ENCODE measurements around the gene LYZL6.
A peak's percentile ranks its signal among the peaks of the same experiment; 100 is the strongest.
"Not testable (repeated sequence)": the region's sequence is repeated elsewhere in the genome, so short reads cannot be mapped to it uniquely, and the experiment has no call there.

LYZL6 gene

DNA sequence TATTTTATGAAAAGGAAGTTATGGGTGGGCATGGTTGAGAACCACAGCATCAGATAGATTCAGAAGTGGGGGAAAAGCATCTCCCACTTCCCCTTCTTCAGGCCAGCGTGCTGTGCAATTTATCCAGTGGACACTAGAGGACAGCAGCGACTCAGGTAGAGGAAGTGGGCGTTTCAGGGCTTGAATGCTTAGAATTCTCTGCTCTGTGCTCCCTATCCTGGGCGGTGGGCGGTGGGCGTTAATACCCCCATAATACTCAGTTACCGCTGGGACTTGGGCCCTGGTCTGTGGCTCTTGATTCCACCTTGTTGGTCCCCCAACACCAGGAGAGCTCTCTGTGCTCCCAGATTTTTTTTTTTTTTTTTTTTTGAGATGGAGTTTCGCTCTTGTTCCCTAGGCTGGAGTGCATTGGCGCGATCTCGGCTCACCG lies 3.7 kb upstream of the LYZL6 start:
- DNase-seq (ENCODE audit: low spot score) (peak; percentile 25), FAIRE-seq (no peak)

DNA sequence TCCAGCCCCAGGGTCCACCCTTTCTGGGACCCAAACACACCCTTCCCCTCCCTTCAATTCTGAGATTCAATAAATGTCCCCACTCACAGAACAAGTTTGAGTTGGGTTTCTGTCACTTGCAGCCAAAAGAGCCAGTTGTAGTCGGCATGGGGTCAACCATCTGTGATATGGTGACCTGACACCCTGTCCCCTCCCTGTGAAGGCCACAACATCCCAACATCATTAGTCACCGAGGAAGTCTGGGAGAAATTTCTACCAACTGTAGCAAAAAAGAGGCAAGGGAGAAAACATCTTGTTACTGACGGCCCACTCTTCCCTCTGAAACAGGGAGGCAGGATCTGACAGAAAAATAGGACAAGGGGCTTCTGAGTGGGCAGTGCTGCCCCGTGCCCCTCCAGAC lies 638 bp upstream of the LYZL6 start:
- no peak for FAIRE-seq

DNA sequence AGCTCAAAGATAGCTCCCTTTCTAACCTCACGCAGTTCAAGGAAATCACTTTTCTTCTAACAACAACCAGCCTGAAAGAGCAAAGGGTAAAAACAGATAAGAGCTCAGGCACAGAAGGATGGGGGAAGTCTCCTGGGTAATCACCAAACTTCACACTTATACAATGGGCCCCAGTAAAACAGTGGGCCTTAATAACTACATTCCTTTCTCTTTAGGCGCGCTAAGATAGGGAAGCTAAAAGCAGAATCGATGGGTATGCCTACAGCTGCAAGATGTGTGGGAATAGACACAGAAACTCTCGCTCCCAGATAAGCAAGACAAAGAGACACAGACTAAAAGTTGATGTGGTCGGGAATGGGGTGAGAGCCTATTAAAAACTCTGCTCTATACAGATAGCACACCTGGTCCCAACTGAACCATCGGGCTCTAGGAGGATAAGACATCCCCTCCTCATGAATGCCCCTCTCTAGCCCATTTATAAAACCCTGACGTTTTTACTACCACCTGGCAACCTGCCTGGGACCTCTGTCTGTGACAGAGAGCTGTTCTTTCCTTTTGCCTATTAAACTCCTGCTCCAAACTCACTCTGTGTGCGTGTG lies 826 bp downstream of the LYZL6 start:
- DNase-seq (ENCODE audit: low spot score) (no peak), FAIRE-seq (no peak)

More for the DNA sequence above, 638 bp upstream of the LYZL6 start:
- peak; percentile 21 for DNase-seq (ENCODE audit: low spot score)

DNA sequence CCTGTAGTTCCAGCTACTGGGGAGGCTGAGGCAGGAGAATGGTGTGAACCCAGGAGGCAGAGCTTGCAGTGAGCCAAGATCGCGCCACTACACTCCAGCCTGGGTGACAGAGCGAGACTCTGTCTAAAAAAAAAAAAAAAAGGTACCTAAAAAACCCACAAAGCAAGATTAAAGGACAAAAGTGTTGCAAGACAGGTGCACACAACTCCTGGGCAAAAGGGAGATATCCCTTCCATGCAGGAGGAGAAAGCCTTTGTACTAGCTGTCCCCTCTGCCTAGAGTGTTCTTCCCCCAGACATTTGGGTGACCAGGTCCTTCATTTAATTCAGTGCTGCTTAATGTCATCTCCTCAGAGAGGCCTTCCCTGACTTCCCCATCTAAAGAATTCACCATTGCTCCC lies 5.0 kb downstream of the LYZL6 start:
- not testable (repeated sequence) for DNase-seq (ENCODE audit: low spot score); FAIRE-seq

DNA sequence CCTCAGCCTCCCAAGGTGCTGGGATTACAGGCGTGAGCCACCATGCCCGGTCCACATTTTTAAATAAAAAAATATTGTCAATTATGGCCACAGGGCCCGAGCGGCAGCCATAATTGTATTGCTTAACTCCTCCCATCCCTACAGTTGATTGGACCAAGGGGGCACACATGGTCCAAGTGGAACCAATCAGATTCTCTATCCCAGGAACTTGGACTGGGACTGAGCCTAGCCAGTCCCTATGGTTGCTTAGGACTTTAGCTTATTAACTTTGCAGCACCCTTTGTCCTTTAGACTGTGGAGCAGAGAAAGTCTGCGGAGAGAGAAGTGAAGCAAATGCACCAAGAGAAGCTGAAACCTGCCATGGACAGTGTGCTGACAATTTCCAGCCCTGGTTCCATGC lies 7.5 kb downstream of the LYZL6 start:
- FAIRE-seq (no peak), DNase-seq (ENCODE audit: low spot score) (no peak)

DNA sequence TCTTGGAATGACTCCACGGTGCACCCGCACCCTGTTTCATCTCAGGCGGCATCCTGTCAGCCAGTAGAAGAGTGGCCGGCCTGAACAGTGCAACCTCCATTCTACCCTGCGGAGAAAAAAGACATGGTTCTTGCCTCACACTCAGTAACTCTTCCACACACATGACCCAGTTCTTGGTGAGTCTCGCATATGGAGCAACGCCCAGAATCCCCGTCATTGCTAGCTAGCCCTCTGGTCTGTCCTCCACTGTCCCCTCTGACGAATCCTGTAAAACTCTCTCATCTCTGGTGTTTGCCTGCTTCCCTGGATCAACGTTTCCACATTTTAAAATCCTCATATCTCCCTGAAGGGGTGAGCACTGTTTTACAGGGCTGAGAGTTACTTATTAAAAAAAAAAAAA lies 8.8 kb downstream of the LYZL6 start:
- FAIRE-seq (no peak), DNase-seq (ENCODE audit: low spot score) (no peak)

DNA sequence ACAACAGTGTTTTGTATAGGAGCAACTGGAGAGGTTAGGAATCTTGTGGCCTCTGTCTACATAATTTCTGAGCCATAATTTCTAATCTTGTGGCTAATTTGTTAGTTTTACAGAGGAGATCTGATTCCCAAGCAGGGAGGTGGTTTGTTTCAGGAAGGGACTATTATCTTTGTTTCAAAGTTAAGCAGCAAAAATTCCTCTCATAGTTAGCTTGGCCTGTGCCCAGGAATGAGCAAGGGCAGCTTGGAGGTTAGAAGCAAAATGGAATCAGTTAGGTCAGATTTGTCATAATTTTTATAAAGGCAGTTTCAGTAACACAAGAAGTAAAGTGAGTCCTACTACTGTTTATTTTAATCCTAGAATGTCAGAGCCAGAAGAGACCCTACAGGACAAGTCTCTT lies 10.9 kb downstream of the LYZL6 start:
- DNase-seq (ENCODE audit: low spot score) (no peak), FAIRE-seq (no peak)

DNA sequence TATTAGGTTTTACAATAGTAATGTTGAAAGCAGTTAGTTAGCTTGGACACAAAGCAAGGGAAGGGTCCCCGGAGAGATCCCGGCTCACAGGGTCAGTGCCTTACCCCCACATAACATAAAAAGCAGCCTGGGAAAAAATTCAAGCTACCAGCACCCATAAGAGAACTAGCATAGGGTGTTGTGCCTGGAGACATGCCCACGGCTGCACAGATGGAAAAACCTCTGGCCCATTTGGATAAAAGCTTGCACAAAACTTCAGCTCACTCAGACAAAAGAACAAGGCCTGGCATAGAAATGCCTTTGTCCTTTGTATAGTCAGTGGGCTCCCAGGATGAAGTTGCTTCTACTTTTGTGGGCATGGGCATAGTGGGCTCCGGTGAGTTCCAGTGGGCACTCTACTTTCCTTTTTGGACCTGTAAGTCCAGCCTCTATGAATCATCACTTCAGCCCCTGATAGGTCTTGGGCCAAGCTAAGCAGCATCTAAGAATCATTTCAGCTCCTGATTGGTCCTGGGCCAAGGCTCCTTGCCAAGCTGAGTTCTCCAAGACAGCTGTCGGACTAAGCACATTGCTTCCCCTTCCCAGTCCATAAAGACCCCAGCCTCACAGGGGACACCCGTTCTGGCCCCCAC lies 11.6 kb downstream of the LYZL6 start:
- FAIRE-seq (no peak), DNase-seq (ENCODE audit: low spot score) (no peak)

DNA sequence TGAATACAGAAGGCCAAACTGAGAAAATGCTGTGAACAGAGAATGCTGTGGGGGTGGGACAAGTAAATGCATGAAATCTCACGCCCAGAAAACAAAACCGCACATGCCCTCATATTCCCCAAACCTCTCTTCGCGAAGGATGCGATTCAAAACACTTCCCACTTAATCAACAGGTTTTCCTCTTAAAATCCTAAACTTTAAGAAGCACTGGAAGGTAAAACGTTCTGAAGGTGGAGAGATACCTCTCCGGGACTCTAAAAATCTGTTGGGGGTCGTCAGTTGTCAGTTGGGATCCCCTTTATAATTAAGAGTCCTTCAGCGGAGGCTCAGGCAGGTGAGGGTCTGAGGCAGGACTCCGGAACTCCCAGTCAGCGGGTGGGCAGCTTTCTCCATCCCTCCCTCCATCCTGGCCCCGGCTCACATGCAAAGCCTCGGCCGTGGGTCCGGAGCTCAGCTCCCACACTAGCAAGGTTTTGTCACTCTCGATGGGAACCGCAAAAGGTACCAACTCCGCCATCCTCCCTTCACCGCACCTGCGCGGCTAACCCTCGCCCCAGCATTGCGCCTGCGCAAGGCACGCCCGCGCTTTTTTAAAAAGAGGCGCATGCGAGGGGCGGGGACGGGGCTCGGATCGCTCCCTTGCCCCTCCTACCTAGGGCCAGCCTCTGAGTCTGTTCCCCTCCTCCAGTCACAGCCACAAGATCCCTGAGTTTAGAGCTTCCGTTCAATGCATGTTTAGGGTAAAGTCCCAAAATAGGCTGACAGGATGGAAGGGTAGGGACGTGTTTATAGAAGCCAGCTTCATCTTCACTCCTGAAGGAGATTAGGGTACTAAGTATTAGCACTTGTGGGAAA lies 13.1 kb downstream of the LYZL6 start, which contains the start of gene RDM1:
Gene RDM1 (minus strand): TSS at position 563 of the 855 bp plus-strand sequence. CDS start 46 bp downstream, at position 517.
- peak; percentile 55 for DNase-seq (ENCODE audit: low spot score)
- FAIRE-seq: no peak

DNA sequence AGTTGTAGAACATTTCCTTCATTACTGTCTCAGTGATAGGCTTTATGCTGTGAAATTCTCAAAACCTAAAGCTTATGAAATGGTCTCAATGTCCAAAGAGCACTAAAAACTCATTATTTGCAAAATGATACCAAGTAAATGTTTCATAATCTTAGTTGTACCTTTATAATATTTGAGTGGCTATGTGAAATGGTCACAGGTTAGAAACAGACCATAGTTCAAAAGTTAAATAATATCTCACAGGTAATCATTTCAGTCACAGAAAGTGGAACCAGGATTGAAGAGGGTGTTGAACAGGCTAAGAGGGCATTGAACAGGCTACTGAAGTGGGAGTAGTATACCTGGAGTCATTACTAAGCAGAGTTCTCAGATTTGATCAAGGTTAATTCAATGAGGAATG lies 15.8 kb downstream of the LYZL6 start:
- DNase-seq (ENCODE audit: low spot score) (no peak), FAIRE-seq (no peak)

DNA sequence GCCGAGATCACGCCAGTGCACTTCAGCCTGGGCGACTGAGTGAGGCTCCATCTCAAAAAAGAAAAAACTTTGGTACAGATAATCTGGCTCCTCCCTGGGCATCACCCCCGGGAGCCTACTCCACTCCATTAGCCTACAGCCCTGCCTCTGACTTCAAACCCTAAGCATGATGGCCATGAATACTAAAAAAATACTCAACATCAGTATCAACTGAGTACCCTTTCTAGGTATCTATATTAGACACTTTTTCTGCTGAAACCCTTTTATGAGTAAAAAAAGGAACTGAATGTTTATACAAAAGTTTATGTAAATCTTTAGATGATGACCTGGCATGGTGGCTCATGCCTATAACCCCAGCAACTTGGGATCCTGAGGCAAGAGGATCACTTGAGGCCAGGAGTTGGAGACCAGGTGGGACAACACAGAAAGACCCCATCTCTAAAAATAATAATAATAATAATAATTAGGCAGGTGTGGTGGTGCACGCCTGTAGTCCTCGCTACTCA lies 19.9 kb downstream of the LYZL6 start:
- FAIRE-seq (no peak), DNase-seq (ENCODE audit: low spot score) (no peak)

DNA sequence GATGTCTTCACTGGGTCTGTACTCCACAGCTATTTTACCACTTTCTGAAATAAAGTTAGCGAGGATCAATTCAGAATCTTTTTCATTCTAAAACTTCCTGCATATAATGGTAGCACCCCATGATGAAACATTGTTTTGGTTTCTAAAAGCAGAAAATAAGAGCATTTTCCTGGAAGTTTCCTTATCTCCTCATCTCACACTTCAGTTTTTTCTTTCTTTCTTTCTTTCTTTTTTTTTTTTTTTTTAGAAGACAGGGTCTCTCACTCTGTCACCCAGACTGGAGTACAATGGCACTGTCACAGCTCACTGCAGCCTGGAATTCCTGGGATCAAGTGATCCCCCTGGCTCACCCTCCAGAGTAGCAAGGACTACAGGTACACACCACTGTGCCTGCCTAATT lies 23.3 kb downstream of the LYZL6 start:
- DNase-seq (ENCODE audit: low spot score): no peak
- no peak for FAIRE-seq

DNA sequence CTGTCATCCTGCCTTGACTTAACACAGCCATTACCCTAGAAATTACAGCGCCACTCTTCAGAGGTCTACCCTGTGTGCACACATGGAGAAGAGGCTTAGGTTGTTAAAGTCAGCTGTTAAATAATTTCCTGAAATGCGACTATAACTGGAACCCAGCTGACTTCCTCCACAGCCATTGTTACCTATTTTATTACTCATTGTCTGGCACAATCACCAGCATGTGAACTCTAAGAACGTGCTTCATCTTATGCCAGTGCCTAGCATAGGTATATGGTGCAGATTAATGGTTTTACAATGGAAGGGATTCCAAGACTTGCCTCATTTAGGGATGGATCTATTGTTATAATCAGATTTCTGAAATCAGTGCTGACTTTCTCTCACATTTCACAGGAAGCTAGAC lies 24.8 kb downstream of the LYZL6 start:
- FAIRE-seq (no peak), DNase-seq (ENCODE audit: low spot score) (no peak)

DNA sequence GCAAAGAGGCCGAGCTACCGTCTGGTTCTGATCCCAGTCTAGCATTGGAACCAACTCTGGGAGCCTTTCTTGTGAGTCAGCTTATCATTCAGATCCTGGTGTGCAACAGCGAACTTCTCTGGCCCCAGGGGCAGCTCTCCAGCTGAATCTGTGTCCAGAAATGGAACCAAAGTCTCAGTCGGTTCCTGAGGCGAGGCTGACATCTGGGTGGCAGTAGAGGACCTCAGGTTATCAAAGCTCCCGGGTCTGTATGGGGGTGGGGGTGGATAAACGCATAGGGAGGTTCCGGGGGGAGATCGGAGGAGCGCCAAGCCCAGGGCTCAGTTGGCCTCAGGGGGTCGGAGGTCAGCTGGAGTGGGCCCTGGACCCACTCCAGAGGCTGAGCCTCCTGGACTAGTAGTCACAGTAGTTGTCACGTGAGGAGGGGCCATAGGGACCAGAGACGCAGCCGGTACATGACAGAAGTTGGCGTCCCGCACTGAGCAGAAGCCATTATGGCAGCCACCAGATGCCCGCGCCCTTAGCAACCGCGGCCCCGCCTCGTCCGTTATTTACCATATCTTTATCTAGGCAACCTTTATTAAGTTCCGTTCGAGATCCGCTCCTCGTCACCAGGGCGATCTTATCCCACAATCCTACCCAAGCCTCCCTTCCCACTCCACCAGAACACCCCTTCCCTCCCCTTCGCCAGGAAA lies 25.8 kb downstream of the LYZL6 start:
- FAIRE-seq: no peak

DNA sequence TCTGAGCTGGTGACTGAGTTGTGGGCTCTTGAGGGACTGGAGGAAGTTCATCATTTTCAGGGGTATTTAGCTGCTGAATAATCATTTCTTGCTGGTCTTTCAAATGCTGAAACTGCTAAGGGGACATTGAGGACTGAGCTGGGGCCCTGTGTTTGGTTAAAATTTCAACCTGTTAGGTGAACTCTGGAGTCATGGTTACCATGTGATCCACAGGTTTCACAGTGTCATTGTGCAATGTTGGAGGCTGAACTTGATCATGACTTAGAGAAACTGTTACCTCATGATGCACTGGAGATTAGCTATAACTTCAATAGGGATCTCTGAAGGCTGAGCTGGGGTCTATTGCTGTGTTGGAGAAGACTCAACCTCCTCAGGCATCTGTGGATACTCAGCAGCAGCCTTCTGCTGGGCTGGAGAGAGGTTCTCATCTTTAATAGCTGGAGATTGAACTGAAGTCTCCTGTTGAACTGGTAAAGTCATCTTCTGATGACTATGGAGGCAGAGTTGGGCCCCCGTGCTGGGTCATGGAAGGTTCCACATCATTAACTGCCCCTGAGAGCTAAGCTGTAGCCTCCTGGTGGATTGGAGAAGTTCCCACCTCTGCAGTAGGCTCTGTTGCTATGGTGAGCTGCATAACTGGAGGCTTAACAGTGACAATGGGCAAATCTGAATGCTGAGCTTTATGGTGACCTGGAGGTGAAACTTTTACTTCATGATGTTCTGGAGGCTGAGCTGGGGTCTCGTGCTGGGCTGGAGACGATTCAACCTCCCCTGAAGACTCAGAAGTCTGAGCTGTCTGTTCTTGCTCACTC lies 28.2 kb downstream of the LYZL6 start:
- DNase-seq (ENCODE audit: low spot score) (peak; percentile 5), FAIRE-seq (no peak)

More for the DNA sequence above, 25.8 kb downstream of the LYZL6 start:
- no peak for DNase-seq (ENCODE audit: low spot score)

DNA sequence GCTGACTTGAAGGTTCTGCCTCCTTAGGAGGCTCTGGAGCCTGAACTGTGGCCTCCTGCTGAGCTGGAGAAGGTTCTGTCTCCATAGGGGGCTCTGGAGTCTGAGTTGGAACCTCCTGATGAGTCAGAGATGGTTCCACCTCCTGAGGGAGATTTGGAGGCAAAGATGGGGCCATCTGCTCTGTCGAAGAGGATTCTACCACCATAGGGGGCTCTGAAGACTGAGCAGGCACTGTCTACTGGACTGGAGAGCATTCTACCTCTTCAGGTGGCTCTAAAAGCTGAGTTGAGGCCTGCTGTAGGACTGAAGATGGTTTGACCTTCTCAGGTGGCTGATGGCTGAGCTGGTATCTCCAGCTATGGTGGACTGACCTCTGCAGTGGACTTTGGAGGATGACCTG lies 29.2 kb downstream of the LYZL6 start:
- DNase-seq (ENCODE audit: low spot score): no peak
- no peak for FAIRE-seq

DNA sequence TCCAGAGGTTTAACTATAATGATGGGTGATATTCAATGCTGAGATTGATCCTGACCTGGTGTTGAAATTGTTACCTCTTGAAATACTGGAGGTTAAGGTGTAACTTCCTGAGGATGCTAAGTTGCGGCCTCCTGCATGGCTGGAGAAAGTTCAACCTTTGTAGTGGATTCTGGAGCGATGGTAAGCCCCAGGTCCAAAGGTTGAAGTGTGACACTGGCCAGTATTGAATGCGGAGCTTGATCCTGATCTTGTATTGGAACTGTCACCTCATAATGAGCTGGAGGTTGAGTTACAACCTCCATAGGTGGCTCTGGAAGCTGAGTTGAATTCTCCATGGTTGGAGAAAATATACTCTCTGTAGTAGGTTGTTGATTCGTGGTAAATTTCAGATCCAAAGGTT lies 29.9 kb downstream of the LYZL6 start:
- FAIRE-seq (no peak), DNase-seq (ENCODE audit: low spot score) (no peak)

DNA sequence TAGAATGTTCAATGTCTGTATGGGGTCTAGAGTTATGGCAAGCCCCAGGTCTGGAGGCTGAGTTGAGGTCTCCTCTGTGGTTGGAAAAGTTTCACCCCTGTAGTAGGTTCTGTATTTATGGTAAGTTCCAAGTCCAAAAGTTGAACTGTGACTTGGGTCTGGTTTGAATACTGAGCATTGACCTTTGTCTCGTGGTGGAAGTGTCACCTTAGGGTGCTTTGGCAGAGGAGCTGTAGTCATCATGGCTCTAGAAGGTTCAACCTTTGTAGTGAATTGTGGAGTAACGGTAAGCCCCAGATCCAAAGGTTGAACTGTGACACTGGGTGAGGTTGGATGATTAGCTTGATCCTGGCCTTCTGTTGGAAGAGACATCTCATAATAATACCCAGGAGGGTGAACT lies 30.6 kb downstream of the LYZL6 start:
- no peak for FAIRE-seq
- no peak for DNase-seq (ENCODE audit: low spot score)

DNA sequence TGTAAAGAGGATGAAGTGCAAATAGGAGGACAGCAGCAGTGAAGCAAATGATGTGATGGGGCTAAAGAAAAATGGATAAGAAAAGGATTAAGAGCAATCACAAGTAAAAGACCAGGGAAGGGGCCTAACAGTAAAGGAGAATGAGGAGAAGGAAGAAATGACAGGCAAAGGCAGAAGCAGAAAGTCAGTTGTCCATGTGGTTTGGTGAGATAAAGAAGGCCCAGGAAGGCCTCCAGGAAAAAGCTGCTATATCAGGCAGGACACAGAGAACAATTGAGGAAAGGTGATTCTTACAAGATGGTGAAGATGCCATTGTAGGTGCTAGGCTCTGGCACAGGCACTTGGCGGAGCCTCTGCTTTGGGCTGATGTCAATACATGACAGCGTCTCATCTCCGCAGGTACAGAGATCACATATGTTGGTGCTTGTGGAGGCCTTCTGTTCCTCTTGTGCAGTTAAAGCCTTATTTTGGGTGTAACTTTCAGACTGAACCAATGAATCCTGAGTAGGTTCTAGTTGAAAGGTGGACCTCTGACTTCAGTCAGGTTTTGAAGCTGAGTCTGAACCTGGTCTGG lies 31.1 kb downstream of the LYZL6 start:
- FAIRE-seq (no peak), DNase-seq (ENCODE audit: low spot score) (no peak)

DNA sequence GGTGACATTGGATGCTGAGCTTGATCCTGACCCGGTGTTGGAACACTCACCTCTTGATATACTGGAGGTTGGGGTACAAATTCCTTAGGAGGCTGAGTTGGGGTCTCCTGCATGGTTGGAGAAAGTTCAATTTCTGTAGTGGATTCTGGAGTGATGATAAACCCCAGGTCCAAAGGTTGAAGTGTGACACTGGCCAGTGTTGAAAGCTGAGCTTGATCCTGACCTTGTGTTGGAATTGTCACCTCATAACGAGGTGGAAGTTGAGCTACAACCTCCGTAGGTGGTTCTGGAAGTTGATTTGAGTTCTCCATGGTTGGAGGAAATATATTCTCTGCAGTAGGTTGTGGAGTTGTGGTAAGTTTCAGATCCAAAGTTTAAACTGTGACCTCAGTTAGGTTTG lies 34.1 kb downstream of the LYZL6 start:
- DNase-seq (ENCODE audit: low spot score): no peak
- FAIRE-seq: no peak
